ENCODE data around the gene TUSC2.

The TUSC2 gene

GRCh38 chr3:50327943-50328691 is at the start of gene TUSC2:
Gene TUSC2 (minus strand): TSS chr3:50328223. CDS start chr3:50328099, 124 bp downstream.
- peak; percentile 97 for DNase-seq (ENCODE audit: low spot score)

- DNase-seq (ENCODE audit: low spot score): no peak
Observed at GRCh38 chr3:50375258-50375931, 47.4 kb upstream of the TUSC2 start.

- no peak for DNase-seq (ENCODE audit: low spot score)
Observed at GRCh38 chr3:50374363-50375257, 46.6 kb upstream of the TUSC2 start.

- DNase-seq (ENCODE audit: low spot score): no peak
Observed at GRCh38 chr3:50373146-50374051, 45.4 kb upstream of the TUSC2 start.

GRCh38 chr3:50372349-50372748 is 44.3 kb upstream of the TUSC2 start:
- no peak for DNase-seq (ENCODE audit: low spot score)

GRCh38 chr3:50371133-50371685 is 43.2 kb upstream of the TUSC2 start:
- no peak for DNase-seq (ENCODE audit: low spot score)

GRCh38 chr3:50370594-50370993 is 42.6 kb upstream of the TUSC2 start:
- DNase-seq (ENCODE audit: low spot score): no peak

GRCh38 chr3:50369012-50369670 is 41.1 kb upstream of the TUSC2 start:
- DNase-seq (ENCODE audit: low spot score): no peak

- no peak for DNase-seq (ENCODE audit: low spot score)
Observed at GRCh38 chr3:50365842-50366220, 37.8 kb upstream of the TUSC2 start.

GRCh38 chr3:50365080-50365841 is 37.2 kb upstream of the TUSC2 start:
- DNase-seq (ENCODE audit: low spot score): peak; percentile 85

- DNase-seq (ENCODE audit: low spot score): no peak
Observed at GRCh38 chr3:50364573-50365079, 36.6 kb upstream of the TUSC2 start.

- DNase-seq (ENCODE audit: low spot score): no peak
Observed at GRCh38 chr3:50359760-50360110, 31.7 kb upstream of the TUSC2 start.

GRCh38 chr3:50358911-50359759 is 31.1 kb upstream of the TUSC2 start, which contains the start of gene TMEM115:
Gene TMEM115 (minus strand): TSS chr3:50359521. CDS start chr3:50359063, 458 bp downstream.
- peak; percentile 98 for DNase-seq (ENCODE audit: low spot score)

GRCh38 chr3:50358355-50358910 is 30.4 kb upstream of the TUSC2 start:
- DNase-seq (ENCODE audit: low spot score): no peak

- DNase-seq (ENCODE audit: low spot score): no peak
Observed at GRCh38 chr3:50357481-50357880, 29.5 kb upstream of the TUSC2 start.

- DNase-seq (ENCODE audit: low spot score): no peak
Observed at GRCh38 chr3:50356553-50356952, 28.5 kb upstream of the TUSC2 start.

- no peak for DNase-seq (ENCODE audit: low spot score)
Observed at GRCh38 chr3:50355829-50356552, 28.0 kb upstream of the TUSC2 start.

- no peak for DNase-seq (ENCODE audit: low spot score)
Observed at GRCh38 chr3:50354850-50355249, 26.8 kb upstream of the TUSC2 start.

Measured in D341Med (cell line).